ENCODE data around the gene SENP5.

SENP5 gene

DNA sequence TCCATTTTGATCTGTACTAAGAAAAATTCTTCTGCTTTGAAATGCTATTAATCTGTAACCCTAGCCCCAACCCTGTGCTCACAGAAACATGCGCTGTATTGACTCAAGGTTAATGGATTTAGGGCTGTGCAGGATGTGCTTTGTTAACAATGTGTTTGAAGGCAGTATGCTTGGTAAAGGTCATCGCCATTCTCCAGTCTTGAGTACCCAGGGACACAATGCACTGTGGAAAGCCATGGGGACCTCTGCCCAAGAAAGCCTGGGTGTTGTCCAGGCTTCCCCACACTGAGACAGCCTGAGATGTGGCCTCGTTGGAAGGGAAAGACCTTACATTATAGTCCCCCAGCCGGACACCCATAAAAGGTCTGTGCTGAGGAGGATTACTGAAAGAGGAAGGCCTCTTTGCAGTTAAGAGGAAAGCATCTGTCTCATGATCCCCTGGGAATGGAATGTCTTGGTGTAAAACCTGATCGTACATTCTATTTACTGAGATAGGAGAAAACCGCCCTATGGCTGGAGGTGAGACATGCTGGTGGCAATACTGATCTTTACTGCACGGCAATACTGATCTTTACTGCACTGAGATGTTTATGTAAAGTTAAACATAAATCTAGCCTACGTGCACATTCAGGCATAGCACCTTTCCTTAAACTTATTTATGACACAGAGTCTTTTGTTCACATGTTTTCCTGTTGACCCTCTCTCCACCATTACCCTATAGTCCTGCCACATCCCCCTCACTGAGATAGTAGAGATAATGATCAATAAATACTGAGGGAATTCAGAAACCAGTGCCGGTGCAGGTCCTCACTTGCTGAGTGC lies 94.6 kb downstream of the SENP5 start:
- ATAC-seq (ENCODE audit: insufficient read depth, low read depth) (no peak), DNase-seq (no peak)
- H3K27me3 ChIP-seq (ENCODE audit: insufficient read depth, low read length, poor library complexity): no peaks in the 10 kb centered on the region
- TF ChIP-seq, protein P1, sequence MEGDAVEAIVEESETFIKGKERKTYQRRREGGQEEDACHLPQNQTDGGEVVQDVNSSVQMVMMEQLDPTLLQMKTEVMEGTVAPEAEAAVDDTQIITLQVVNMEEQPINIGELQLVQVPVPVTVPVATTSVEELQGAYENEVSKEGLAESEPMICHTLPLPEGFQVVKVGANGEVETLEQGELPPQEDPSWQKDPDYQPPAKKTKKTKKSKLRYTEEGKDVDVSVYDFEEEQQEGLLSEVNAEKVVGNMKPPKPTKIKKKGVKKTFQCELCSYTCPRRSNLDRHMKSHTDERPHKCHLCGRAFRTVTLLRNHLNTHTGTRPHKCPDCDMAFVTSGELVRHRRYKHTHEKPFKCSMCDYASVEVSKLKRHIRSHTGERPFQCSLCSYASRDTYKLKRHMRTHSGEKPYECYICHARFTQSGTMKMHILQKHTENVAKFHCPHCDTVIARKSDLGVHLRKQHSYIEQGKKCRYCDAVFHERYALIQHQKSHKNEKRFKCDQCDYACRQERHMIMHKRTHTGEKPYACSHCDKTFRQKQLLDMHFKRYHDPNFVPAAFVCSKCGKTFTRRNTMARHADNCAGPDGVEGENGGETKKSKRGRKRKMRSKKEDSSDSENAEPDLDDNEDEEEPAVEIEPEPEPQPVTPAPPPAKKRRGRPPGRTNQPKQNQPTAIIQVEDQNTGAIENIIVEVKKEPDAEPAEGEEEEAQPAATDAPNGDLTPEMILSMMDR (IDR thresholded peaks at IDR 0.05; ENCODE audit: borderline replicate concordance, extremely low read depth, low read length, poor library complexity, severe bottlenecking): no peak
- H3K4me3 ChIP-seq (ENCODE audit: low read depth in 1 of 2, low read length in 2 of 2): no peak overlapping the region
- no peaks in the 10 kb centered on the region for H3K79me2 ChIP-seq (ENCODE audit: insufficient read depth, low read length)
- peaks cover 15% of the 10 kb centered on the region; the same call in 1 of the 2 replicates for H3K36me3 ChIP-seq (ENCODE audit: insufficient read depth, low read length)
- H3K27ac ChIP-seq (ENCODE audit: low read length): no peak overlapping the region
- H4K20me1 ChIP-seq (ENCODE audit: insufficient read depth, low read length): peaks cover 5% of the 10 kb centered on the region; the same call in 1 of the 2 replicates
- H3K4me2 ChIP-seq (ENCODE audit: insufficient read depth, low read length): no peak overlapping the region
- no peak overlapping the region for H3K9ac ChIP-seq (ENCODE audit: low read depth, low read length)
- H3K4me1 ChIP-seq (ENCODE audit: insufficient read depth, low read length): peaks cover under 1% of the 10 kb centered on the region; the same call in 1 of the 2 replicates
- H3K9me3 ChIP-seq (ENCODE audit: insufficient read depth, low read length, severe bottlenecking): no peaks in the 10 kb centered on the region
- H2AFZ ChIP-seq (ENCODE audit: low read depth, low read length): no peak overlapping the region

DNA sequence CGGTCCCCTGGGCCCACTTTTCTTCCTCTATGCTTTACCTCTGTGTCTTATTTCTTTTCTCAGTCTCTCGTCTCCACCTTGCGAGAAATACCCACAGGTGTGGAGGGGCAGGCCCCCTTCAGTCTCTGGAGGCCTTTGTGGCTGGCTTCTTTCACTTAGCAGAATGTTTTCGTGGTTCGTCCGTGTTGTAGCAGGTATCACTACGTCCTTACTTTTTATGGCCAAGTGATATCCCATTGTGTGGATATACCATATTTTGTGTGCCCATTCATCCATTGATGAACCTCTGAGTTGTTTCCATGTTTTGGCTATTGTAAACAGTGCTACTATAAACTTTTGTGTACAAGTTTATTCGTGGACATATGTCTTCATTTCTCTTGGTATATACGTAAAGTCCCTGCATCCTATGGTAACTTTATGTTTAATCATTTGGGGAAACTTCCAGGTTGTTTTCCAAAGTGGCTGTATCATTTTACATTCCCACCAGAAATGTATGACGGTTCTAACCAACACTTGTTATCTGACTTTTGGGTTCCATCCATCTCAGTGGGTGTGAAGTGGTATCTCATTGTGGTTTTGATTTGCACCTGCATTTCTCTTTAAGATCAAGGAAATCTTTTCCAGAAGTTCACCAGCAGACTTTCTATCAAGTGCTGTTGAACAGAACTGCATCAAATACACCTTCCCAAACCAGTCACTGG lies 95.4 kb downstream of the SENP5 start:
- Histone ChIP-seq H3K9ac (ENCODE audit: low read depth, low read length) (no peak overlapping the region), H2AFZ (ENCODE audit: low read depth, low read length) (no peak overlapping the region), H3K4me2 (ENCODE audit: insufficient read depth, low read length) (no peak overlapping the region), H3K27me3 (ENCODE audit: insufficient read depth, low read length, poor library complexity) (no peaks in the 10 kb centered on the region), H3K4me1 (ENCODE audit: insufficient read depth, low read length) (peaks cover 8% of the 10 kb centered on the region), H3K27ac (ENCODE audit: low read length) (no peak overlapping the region), H3K36me3 (ENCODE audit: insufficient read depth, low read length) (peaks cover 17% of the 10 kb centered on the region; the same call in 1 of the 2 replicates), H3K79me2 (ENCODE audit: insufficient read depth, low read length) (no peaks in the 10 kb centered on the region; the same call in 1 of the 2 replicates), H3K4me3 (ENCODE audit: low read depth in 1 of 2, low read length in 2 of 2) (no peak overlapping the region), H4K20me1 (ENCODE audit: insufficient read depth, low read length) (peaks cover 5% of the 10 kb centered on the region; the same call in 1 of the 2 replicates), H3K9me3 (ENCODE audit: insufficient read depth, low read length, severe bottlenecking) (no peaks in the 10 kb centered on the region)
- TF ChIP-seq, protein P1 (IDR thresholded peaks at IDR 0.05; ENCODE audit: borderline replicate concordance, extremely low read depth, low read length, poor library complexity, severe bottlenecking): no peak
- no peak for TF ChIP-seq EZH2 (IDR thresholded peaks at IDR 0.05; ENCODE audit: borderline replicate concordance, low read depth, low read length, severe bottlenecking)
- no peak for DNase-seq
- 0 out of 3 replicates have a peak, but pooled peaks have one; percentile 25 for ATAC-seq (ENCODE audit: insufficient read depth, low read depth)

DNA sequence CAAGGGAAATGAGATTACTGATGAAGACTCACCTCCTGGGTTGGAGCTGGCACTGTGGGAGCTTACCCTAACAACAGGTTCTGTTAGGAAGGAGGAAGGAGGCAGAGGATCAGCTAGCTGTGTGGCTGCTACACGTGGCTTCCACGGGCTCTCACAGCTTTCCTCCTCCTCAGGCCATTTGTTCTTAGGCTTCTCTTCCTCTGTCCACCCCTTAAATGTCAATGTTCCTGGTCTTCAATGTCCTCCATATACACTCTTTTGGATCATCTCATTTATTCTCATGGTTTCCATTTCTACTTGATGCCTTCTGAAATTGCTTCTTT lies 95.9 kb downstream of the SENP5 start:
- Histone ChIP-seq H2AFZ (ENCODE audit: low read depth, low read length) (no peak overlapping the region), H3K9ac (ENCODE audit: low read depth, low read length) (no peak overlapping the region), H3K79me2 (ENCODE audit: insufficient read depth, low read length) (no peaks in the 10 kb centered on the region; the same call in 1 of the 2 replicates), H3K9me3 (ENCODE audit: insufficient read depth, low read length, severe bottlenecking) (no peaks in the 10 kb centered on the region), H3K4me1 (ENCODE audit: insufficient read depth, low read length) (peaks cover 13% of the 10 kb centered on the region), H4K20me1 (ENCODE audit: insufficient read depth, low read length) (peaks cover 5% of the 10 kb centered on the region; the same call in 1 of the 2 replicates), H3K36me3 (ENCODE audit: insufficient read depth, low read length) (peaks cover 17% of the 10 kb centered on the region; the same call in 1 of the 2 replicates), H3K27ac (ENCODE audit: low read length) (no peak overlapping the region), H3K4me2 (ENCODE audit: insufficient read depth, low read length) (no peak overlapping the region), H3K4me3 (ENCODE audit: low read depth in 1 of 2, low read length in 2 of 2) (no peak overlapping the region), H3K27me3 (ENCODE audit: insufficient read depth, low read length, poor library complexity) (no peaks in the 10 kb centered on the region)
- ATAC-seq (ENCODE audit: insufficient read depth, low read depth) (0 out of 3 replicates have a peak, but pooled peaks have one; percentile 27), DNase-seq (no peak)
- no peak for TF ChIP-seq EZH2 (IDR thresholded peaks at IDR 0.05; ENCODE audit: borderline replicate concordance, low read depth, low read length, severe bottlenecking)
- TF ChIP-seq, protein P1 (IDR thresholded peaks at IDR 0.05; ENCODE audit: borderline replicate concordance, extremely low read depth, low read length, poor library complexity, severe bottlenecking): no peak

All from DND-41 (cell line).